Measurements from ENCODE around the gene AUP1.

Gene AUP1

DNA sequence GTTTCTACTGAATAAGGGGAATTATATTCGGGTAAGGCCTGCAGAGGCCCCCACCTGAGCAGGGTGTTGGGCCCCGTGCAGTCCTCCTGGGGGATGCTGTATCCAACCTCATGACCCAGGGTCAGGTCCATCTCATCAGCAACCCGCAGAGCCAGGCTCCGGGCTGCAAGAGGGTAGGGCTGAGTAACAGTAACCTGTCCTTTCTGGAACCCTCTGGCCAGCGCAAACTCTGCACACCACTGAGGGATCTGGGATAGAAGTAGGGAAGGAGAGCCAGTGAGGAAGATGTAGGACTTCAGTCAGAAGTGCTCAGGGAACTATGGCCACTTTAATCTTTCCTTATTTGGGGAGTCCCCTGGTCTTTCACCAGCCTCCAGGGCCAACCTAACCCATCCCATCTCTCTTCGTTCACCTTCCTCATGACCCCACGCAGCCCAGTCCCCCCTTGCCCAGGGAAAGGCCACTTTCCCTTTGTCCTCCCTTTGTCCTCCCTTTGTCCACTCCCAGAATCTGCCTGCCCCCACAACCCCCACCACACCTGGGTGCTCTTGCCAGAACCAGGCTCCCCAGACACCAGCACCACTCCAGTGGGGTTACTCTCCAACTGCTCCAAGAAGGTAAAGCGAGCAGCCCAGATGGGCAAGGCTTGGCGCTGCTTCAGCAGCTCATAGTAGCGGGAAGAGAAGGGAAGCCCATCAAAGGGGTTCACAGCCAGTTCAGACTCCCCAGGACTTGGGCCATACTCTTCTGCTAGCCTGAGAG is 4.4 kb downstream of the AUP1 start:
- DNase-seq (ENCODE audit: low read depth in 2 of 2), result no peak
- TF ChIP-seq, protein P1, sequence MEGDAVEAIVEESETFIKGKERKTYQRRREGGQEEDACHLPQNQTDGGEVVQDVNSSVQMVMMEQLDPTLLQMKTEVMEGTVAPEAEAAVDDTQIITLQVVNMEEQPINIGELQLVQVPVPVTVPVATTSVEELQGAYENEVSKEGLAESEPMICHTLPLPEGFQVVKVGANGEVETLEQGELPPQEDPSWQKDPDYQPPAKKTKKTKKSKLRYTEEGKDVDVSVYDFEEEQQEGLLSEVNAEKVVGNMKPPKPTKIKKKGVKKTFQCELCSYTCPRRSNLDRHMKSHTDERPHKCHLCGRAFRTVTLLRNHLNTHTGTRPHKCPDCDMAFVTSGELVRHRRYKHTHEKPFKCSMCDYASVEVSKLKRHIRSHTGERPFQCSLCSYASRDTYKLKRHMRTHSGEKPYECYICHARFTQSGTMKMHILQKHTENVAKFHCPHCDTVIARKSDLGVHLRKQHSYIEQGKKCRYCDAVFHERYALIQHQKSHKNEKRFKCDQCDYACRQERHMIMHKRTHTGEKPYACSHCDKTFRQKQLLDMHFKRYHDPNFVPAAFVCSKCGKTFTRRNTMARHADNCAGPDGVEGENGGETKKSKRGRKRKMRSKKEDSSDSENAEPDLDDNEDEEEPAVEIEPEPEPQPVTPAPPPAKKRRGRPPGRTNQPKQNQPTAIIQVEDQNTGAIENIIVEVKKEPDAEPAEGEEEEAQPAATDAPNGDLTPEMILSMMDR (IDR thresholded peaks at IDR 0.05; ENCODE audit: low read depth, low read length), result no peak

DNA sequence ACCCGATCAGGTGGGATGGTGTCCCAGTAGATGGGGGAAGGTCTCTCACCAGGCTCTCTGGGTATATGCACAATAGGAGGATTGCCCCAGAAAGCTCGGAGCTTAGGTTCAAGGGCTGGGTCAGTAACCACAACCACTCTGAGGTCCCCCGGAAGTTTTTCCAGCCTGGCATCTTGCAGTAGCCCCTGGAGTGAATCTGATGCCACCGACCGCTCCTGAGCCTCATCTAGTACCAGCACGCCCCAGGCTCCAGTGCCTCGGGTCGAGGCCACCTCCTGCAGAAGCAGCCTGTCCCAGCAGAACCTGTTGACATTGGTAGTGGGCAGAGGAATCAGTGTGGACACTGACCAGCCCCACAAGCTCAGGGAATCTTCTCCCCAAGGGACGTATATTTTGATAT is 5.5 kb downstream of the AUP1 start:
- TF ChIP-seq, protein P1 (IDR thresholded peaks at IDR 0.05; ENCODE audit: low read depth, low read length), result no peak
- no peak overlapping the region for H3K4me3 ChIP-seq (replicated peaks in 1 of 2; ENCODE audit: low read depth in 2 of 2, low read length in 2 of 2)
- no peak for DNase-seq (ENCODE audit: low read depth in 2 of 2)

More for the DNA sequence above, 4.4 kb downstream of the AUP1 start:
- H3K4me3 ChIP-seq (replicated peaks in 1 of 2; ENCODE audit: low read depth in 2 of 2, low read length in 2 of 2), result no peak overlapping the region

DNA sequence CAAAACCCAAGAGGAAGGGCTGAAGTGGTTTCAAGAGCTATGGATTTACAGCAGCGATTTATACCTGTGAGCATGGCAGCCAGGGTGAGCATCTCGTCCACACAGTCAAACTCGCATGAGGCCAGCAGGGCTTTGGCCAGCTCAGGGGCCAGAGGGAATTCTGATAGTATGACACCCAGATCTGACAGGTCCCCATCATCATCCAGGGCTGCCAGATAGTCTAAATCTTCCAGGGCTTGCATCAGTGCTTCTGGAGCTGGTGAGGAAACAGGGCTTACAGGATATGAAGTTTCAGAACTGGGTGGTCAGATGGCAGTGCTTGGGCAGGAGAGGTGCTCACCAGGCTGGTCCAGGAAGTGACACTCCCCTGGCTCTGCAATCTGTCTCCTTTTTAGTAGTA is 7.0 kb downstream of the AUP1 start:
- TF ChIP-seq, protein P1 (IDR thresholded peaks at IDR 0.05; ENCODE audit: low read depth, low read length), result no peak
- H3K4me3 ChIP-seq (replicated peaks in 1 of 2; ENCODE audit: low read depth in 2 of 2, low read length in 2 of 2), result no peak overlapping the region
- no peak for DNase-seq (ENCODE audit: low read depth in 2 of 2)

DNA sequence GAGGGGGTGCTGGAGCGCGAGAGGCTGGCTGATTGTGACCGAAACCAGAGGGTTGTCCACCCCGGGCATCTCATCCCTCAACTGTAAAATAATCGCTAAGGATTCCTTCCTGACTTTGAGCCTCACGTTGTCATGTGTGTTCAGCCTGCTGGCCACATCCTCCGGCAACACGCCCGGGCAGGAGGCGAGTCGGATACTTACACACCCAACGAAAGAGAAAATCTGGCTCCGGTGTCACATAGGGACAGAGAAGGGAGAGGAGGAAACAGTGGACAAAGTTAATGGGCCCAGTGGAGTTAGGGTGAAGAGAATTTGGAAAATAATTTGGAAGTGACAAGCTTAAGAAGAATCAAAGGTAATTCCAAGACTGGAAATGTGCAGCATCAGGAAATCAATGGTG is 12.9 kb downstream of the AUP1 start:
- TF ChIP-seq, protein P1 (IDR thresholded peaks at IDR 0.05; ENCODE audit: low read depth, low read length), result no peak
- H3K4me3 ChIP-seq (replicated peaks in 1 of 2; ENCODE audit: low read depth in 2 of 2, low read length in 2 of 2), result no peak overlapping the region
- DNase-seq (ENCODE audit: low read depth in 2 of 2), result no peak

DNA sequence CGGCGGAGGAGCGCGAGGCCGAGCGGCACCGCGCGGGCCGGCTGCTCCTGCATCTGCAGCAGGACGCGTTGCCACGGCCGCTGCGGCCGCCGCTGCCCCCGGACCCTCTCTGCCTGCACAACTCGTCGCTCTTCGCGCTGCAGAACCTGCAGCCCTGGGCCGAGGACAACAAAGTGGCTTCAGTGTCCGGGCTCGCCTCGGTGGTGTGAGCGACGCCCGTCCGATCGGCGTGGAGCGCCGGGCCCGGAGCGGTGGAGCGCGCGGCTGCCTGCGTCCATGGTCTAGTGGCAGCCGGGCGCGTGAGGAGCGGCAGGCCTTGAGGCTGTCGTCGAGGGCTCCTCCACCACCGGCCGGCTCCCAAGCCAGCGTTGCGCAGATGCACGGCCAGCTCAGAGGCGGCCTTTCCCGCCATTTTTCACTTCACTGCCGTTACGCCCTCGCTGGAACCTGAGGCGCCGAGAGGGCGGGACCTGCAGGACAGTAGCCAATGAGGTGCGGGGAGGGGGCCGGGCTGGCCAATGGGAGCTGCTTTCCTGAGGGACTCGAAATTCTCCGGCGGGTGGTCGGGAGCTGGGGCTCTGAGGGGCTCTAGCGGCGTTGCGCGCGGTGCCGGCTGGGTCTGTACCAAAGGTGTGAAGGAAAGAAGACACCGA is 13.4 kb downstream of the AUP1 start:
- H3K4me3 ChIP-seq (replicated peaks in 1 of 2; ENCODE audit: low read depth in 2 of 2, low read length in 2 of 2), result peak overlapping the region in 1 of 2 donors; percentile 24
- peak; percentile 56 to 59 for DNase-seq (ENCODE audit: low read depth in 2 of 2)

DNA sequence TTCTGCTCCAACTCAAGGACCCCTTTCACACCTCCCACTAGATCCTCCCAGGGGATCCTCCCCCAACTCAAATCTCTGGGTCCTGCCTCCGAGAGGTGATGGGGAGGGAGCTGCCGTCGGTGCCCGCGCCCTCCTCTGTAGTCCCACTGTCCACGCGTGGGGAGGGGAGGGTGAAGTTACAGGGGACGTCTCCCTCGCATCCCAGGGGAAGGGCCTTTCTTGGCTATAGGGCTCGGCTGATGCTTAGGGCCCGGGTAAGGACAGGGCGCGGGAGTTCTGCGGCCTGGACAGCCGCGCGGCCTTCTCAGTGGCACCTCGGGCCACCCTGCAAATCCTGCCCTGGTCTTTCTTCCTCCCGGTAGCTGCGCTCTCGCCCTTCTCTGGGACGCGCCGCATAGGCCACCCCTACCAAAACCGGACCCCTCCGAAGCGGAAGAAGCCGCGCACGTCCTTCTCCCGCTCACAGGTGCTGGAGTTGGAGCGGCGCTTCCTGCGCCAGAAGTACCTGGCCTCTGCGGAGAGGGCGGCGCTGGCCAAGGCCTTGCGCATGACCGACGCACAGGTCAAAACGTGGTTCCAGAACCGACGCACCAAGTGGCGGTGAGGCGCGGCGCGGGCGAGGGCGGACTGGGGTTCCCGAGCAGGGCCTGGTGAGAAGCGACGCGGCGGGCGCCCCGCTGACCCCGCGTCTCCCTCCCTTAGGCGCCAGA is 14.1 kb downstream of the AUP1 start:
- no peak for DNase-seq (ENCODE audit: low read depth in 2 of 2)
- no peak overlapping the region for H3K4me3 ChIP-seq (replicated peaks in 1 of 2; ENCODE audit: low read depth in 2 of 2, low read length in 2 of 2)
- TF ChIP-seq, protein P1 (IDR thresholded peaks at IDR 0.05; ENCODE audit: low read depth, low read length), result no peak

More for the DNA sequence above, 13.4 kb downstream of the AUP1 start:
- TF ChIP-seq, protein P1 (IDR thresholded peaks at IDR 0.05; ENCODE audit: low read depth, low read length), result no peak
